ENCODE results near the gene DCAF15.

DCAF15 gene

GRCh38 chr19:13995017-13995728 is 42.9 kb downstream of the DCAF15 start:
- DNase-seq (ENCODE audit: low read depth), result no peak

- no peak for DNase-seq (ENCODE audit: low read depth)
These were observed 43.8 kb downstream of the DCAF15 start for GRCh38 chr19:13995878-13996765.

GRCh38 chr19:13996928-13997630 is 44.8 kb downstream of the DCAF15 start:
- no peak for DNase-seq (ENCODE audit: low read depth)

GRCh38 chr19:13997631-13997962 is 45.3 kb downstream of the DCAF15 start:
- no peak for DNase-seq (ENCODE audit: low read depth)

GRCh38 chr19:13998426-13998825 is 46.1 kb downstream of the DCAF15 start:
- no peak for DNase-seq (ENCODE audit: low read depth)

GRCh38 chr19:13999085-13999484 is 46.8 kb downstream of the DCAF15 start:
- DNase-seq (ENCODE audit: low read depth), result no peak

GRCh38 chr19:14000691-14001375 is 48.5 kb downstream of the DCAF15 start:
- no peak for DNase-seq (ENCODE audit: low read depth)

- DNase-seq (ENCODE audit: low read depth), result no peak
These were observed 50.4 kb downstream of the DCAF15 start for GRCh38 chr19:14002571-14003250.

- no peak for DNase-seq (ENCODE audit: low read depth)
These were observed 51.1 kb downstream of the DCAF15 start for GRCh38 chr19:14003251-14004055.

- no peak for DNase-seq (ENCODE audit: low read depth)
These were observed 52.5 kb downstream of the DCAF15 start for GRCh38 chr19:14004619-14005348.

- peak; percentile 51 for DNase-seq (ENCODE audit: low read depth)
These were observed 53.2 kb downstream of the DCAF15 start for GRCh38 chr19:14005349-14006084.

- DNase-seq (ENCODE audit: low read depth), result peak; percentile 100
These were observed 53.9 kb downstream of the DCAF15 start, which contains the start of gene RFX1 for GRCh38 chr19:14006085-14006765. RFX1 (minus strand) TSS chr19:14006320; CDS start chr19:13993843, 12,477 bp downstream.

- DNase-seq (ENCODE audit: low read depth), result no peak
These were observed 54.7 kb downstream of the DCAF15 start for GRCh38 chr19:14006766-14007562.
